ENCODE data around the gene AVEN.
"Not testable (repeated sequence)": the region's sequence is repeated elsewhere in the genome, so short reads cannot be mapped to it uniquely, and the experiment has no call there.

Gene AVEN

GRCh38 chr15:34012461-34013028 is 26.5 kb downstream of the AVEN start:
- TF ChIP-seq CTCF (IDR thresholded peaks at IDR 0.05; ENCODE audit: low read depth, low read length): no peak
- H3K4me3 ChIP-seq (replicated peaks in 1 of 2; ENCODE audit: low read depth in 2 of 2, low read length in 2 of 2): no peak overlapping the region
- peak in 1 of 2 donors; percentile 47 for DNase-seq (ENCODE audit: low read depth in 2 of 2)

- no peak for TF ChIP-seq CTCF (IDR thresholded peaks at IDR 0.05; ENCODE audit: low read depth, low read length)
- no peak overlapping the region for H3K4me3 ChIP-seq (replicated peaks in 1 of 2; ENCODE audit: low read depth in 2 of 2, low read length in 2 of 2)
- DNase-seq (ENCODE audit: low read depth in 2 of 2): no peak
Observed at GRCh38 chr15:34011481-34011880, 27.5 kb downstream of the AVEN start.

- no peak overlapping the region for H3K4me3 ChIP-seq (replicated peaks in 1 of 2; ENCODE audit: low read depth in 2 of 2, low read length in 2 of 2)
- no peak for TF ChIP-seq CTCF (IDR thresholded peaks at IDR 0.05; ENCODE audit: low read depth, low read length)
- no peak for DNase-seq (ENCODE audit: low read depth in 2 of 2)
Observed at GRCh38 chr15:34010921-34011320, 28.1 kb downstream of the AVEN start.

- TF ChIP-seq CTCF (IDR thresholded peaks at IDR 0.05; ENCODE audit: low read depth, low read length): no peak
- no peak for DNase-seq (ENCODE audit: low read depth in 2 of 2)
- no peak overlapping the region for H3K4me3 ChIP-seq (replicated peaks in 1 of 2; ENCODE audit: low read depth in 2 of 2, low read length in 2 of 2)
Observed at GRCh38 chr15:34009656-34010055, 29.3 kb downstream of the AVEN start.

GRCh38 chr15:34006381-34006780 is 32.6 kb downstream of the AVEN start:
- DNase-seq (ENCODE audit: low read depth in 2 of 2): no peak
- TF ChIP-seq CTCF (IDR thresholded peaks at IDR 0.05; ENCODE audit: low read depth, low read length): no peak
- H3K4me3 ChIP-seq (replicated peaks in 1 of 2; ENCODE audit: low read depth in 2 of 2, low read length in 2 of 2): no peak overlapping the region

GRCh38 chr15:34001536-34001935 is 37.5 kb downstream of the AVEN start:
- no peak for TF ChIP-seq CTCF (IDR thresholded peaks at IDR 0.05; ENCODE audit: low read depth, low read length)
- H3K4me3 ChIP-seq (replicated peaks in 1 of 2; ENCODE audit: low read depth in 2 of 2, low read length in 2 of 2): no peak overlapping the region
- peak in 1 of 2 donors; percentile 34 for DNase-seq (ENCODE audit: low read depth in 2 of 2)

GRCh38 chr15:33995666-33996065 is 43.3 kb downstream of the AVEN start:
- DNase-seq (ENCODE audit: low read depth in 2 of 2); H3K4me3 ChIP-seq (replicated peaks in 1 of 2; ENCODE audit: low read depth in 2 of 2, low read length in 2 of 2): not testable (repeated sequence)

Measured in cardiac fibroblast (primary cell).